ENCODE data around the gene PPM1D. TPM values are rescaled to one million over a fixed set of nuclear protein-coding genes. Genes with fewer than 3 reads are reported as not detected.
A peak's percentile ranks its signal among the peaks of the same experiment; 100 is the strongest.

PPM1D gene
- total RNA-seq, 2 donors from 2014 or later, result 13.7 to 17.8 TPM

DNA sequence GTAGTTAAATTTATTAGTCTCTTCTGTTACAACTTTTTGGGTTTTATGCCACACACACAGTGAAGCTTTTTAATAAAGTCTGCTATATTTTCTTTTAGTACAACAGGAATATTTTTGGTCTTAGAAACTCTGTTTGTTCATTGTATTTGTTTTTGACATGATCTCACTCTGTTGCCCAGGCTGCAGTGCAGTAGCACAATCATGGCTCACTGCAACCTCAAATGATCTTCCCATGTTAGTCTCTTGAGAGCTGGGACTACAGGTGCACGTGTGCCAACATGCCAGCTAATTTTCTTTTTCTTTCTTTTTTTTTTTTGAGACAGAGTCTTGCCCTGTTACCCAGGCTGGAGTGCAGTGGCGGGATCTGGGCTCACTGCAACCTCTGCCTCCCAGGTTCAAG lies 27.1 kb downstream of the PPM1D start:
- Histone ChIP-seq H3K27me3 (replicated peaks; ENCODE audit: insufficient read depth) (no peaks in the 10 kb centered on the region), H3K4me1 (ENCODE audit: control insufficient read depth in 1 of 2, low read depth in 2 of 2) (peaks cover 8 to 11% of the 10 kb centered on the region in 2 donors), H3K36me3 (peaks cover 10% of the 10 kb centered on the region), H3K9me3 (no peaks in the 10 kb centered on the region), H3K4me3 (no peak overlapping the region), H3K27ac (no peak overlapping the region)
- ATAC-seq (ENCODE audit: insufficient number of reproducible peaks, low FRiP score, low read depth) (no peak), DNase-seq (ENCODE audit: low spot score) (no peak)
- TF ChIP-seq, protein P1, sequence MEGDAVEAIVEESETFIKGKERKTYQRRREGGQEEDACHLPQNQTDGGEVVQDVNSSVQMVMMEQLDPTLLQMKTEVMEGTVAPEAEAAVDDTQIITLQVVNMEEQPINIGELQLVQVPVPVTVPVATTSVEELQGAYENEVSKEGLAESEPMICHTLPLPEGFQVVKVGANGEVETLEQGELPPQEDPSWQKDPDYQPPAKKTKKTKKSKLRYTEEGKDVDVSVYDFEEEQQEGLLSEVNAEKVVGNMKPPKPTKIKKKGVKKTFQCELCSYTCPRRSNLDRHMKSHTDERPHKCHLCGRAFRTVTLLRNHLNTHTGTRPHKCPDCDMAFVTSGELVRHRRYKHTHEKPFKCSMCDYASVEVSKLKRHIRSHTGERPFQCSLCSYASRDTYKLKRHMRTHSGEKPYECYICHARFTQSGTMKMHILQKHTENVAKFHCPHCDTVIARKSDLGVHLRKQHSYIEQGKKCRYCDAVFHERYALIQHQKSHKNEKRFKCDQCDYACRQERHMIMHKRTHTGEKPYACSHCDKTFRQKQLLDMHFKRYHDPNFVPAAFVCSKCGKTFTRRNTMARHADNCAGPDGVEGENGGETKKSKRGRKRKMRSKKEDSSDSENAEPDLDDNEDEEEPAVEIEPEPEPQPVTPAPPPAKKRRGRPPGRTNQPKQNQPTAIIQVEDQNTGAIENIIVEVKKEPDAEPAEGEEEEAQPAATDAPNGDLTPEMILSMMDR (IDR thresholded peaks at IDR 0.05), result no peak

DNA sequence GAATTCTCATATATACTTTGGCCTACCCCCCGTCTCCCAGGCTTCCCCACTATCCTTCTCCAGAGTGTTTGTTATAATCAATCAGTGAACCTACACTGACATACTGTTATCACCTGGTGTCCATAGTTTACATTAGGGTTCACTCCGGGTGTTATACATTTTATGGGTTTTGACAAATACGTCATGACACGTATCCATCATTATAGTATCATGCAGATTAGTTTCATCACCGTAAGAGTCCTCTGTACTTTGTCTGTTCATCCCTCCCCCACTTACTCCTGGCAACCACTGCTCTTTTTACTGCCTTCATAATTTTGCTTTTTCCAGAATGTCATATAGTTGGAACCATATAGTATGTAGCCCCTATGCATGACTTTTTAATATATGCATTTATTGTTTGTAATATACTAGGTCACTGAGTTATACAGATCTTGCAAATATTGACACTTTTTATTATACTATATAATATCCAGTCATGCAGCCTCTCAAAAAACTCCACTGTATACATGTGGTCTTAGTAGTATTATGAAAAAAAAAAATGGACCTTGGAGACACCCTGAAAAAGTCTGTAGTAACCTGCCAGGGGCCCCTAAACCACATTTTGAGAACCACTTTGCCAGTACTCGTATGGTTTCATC lies 28.4 kb downstream of the PPM1D start:
- H3K9me3 ChIP-seq, result no peaks in the 10 kb centered on the region
- TF ChIP-seq, protein P1 (IDR thresholded peaks at IDR 0.05), result no peak
- ATAC-seq (ENCODE audit: insufficient number of reproducible peaks, low FRiP score, low read depth) (no peak), DNase-seq (ENCODE audit: low spot score) (no peak)
- H3K27ac ChIP-seq, result no peak overlapping the region
- H3K4me3 ChIP-seq, result no peak overlapping the region
- H3K36me3 ChIP-seq, result peaks cover 10% of the 10 kb centered on the region
- no peaks in the 10 kb centered on the region for H3K27me3 ChIP-seq (replicated peaks; ENCODE audit: insufficient read depth)
- H3K4me1 ChIP-seq (ENCODE audit: control insufficient read depth in 1 of 2, low read depth in 2 of 2), result peaks cover 8 to 11% of the 10 kb centered on the region in 2 donors

DNA sequence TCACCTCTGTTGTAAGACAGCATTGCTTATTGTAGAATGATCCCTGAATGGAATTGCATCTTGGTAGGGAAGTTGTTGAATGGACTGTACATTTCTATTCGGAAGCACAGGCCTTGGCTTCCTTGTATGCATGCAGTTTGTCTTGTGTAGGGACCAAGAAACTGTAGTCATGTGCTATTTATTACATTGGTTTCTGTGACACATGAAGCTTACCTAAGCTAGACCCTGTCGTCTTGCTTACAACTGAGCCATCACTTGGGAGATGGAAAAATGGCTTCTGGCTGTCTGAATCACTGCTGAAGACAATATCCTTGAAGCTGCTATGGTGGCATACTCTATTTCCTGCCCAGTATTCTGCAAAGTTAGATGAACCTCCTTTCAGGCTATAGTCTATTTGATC lies 29.1 kb downstream of the PPM1D start:
- H3K9me3 ChIP-seq, result no peaks in the 10 kb centered on the region
- no peak overlapping the region for H3K4me3 ChIP-seq
- no peak for DNase-seq (ENCODE audit: low spot score)
- H3K36me3 ChIP-seq, result peaks cover 12% of the 10 kb centered on the region
- ATAC-seq (ENCODE audit: insufficient number of reproducible peaks, low FRiP score, low read depth), result no peak
- no peak overlapping the region for H3K27ac ChIP-seq
- H3K4me1 ChIP-seq (ENCODE audit: control insufficient read depth in 1 of 2, low read depth in 2 of 2), result peaks cover 8 to 11% of the 10 kb centered on the region in 2 donors
- H3K27me3 ChIP-seq (replicated peaks; ENCODE audit: insufficient read depth), result no peaks in the 10 kb centered on the region
- TF ChIP-seq, protein P1 (IDR thresholded peaks at IDR 0.05), result no peak

DNA sequence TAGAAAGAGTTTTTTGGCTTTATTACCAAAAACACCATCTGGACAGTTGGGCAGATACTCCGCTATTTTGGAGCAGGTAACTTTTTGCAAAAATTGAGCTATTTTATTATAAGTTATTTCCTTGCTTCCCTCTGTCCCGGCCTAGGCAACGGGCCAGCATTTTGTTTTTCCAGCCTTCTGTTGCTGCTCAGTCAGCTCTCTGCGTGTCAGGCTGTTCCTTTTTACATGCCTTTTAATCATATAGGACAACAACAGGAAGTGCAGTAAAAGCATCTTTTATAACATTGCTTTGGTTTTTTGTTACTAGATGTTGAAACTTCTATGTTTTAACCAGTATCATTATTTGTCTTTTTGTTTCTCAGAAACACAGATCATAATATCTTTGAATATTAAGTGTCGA lies 30.4 kb downstream of the PPM1D start:
- no peak overlapping the region for H3K4me3 ChIP-seq
- H3K4me1 ChIP-seq (ENCODE audit: control insufficient read depth in 1 of 2, low read depth in 2 of 2), result peaks cover 8 to 11% of the 10 kb centered on the region in 2 donors
- DNase-seq (ENCODE audit: low spot score) (no peak), ATAC-seq (ENCODE audit: insufficient number of reproducible peaks, low FRiP score, low read depth) (no peak)
- H3K27me3 ChIP-seq (replicated peaks; ENCODE audit: insufficient read depth), result no peaks in the 10 kb centered on the region
- H3K27ac ChIP-seq, result peak overlapping the region in 1 of 2 donors; percentile 27
- H3K9me3 ChIP-seq, result no peaks in the 10 kb centered on the region
- peaks cover 14% of the 10 kb centered on the region for H3K36me3 ChIP-seq
- TF ChIP-seq, protein P1 (IDR thresholded peaks at IDR 0.05), result no peak

DNA sequence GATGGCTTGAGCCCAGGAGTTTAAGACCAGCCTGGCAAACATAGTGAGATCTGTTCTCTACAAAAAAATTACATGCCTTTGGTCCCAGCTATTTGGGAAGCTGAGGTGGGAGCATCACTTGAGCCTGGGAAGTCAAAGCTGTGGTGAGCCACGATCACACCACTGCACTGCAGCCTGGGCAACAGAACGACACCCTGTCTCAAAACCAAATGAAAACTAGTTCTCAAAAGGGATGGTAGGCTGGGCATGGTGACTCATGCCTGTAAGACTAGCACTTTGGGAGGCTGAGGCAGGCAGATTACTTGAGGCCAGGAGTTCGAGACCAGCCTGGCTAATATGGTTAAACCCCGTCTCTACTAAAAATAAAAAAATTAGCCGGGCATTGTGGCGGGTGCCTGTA lies 31.1 kb downstream of the PPM1D start:
- Histone ChIP-seq H3K4me3 (no peak overlapping the region), H3K9me3 (no peaks in the 10 kb centered on the region), H3K27me3 (replicated peaks; ENCODE audit: insufficient read depth) (no peaks in the 10 kb centered on the region), H3K27ac (peak overlapping the region in 1 of 2 donors; percentile 27), H3K36me3 (peaks cover 21% of the 10 kb centered on the region), H3K4me1 (ENCODE audit: control insufficient read depth in 1 of 2, low read depth in 2 of 2) (peaks cover 8 to 11% of the 10 kb centered on the region in 2 donors)
- ATAC-seq (ENCODE audit: insufficient number of reproducible peaks, low FRiP score, low read depth), result no peak
- TF ChIP-seq, protein P1 (IDR thresholded peaks at IDR 0.05), result no peak
- no peak for DNase-seq (ENCODE audit: low spot score)

All from thoracic aorta (tissue), 2 donors.